Lower lobe of right lung (tissue), 2 donors: ENCODE results near the gene ALAS1. TPM values are rescaled to one million over a fixed set of nuclear protein-coding genes. Genes with fewer than 3 reads are reported as not detected.

Experiments
- ATAC-seq, 2 donors: fragments of 200-7000 bp; cut with Tn5 transposase; one replicate each; pipeline ENCODE4 v1.9.1; 2020 to 2022; ENCODE audit warnings: mild to moderate bottlenecking in 2 of 2, moderate library complexity in 2 of 2
- DNase-seq: peaks from one replicate; pipeline ENCODE4 v3.0.0-alpha.2; 2020
- H3K27ac ChIP-seq: fragments of 200-600 bp; one replicate; pipeline ENCODE4 v1.8.0; 2022
- H3K27me3 ChIP-seq: fragments of 200-600 bp; one replicate; pipeline ENCODE4 v1.8.0; 2022; ENCODE audit warnings: low read depth
- H3K36me3 ChIP-seq: fragments of 200-600 bp; one replicate; pipeline ENCODE4 v1.8.0; 2022; ENCODE audit warnings: mild to moderate bottlenecking
- H3K4me1 ChIP-seq: fragments of 200-600 bp; one replicate; pipeline ENCODE4 v1.8.0; 2022
- H3K4me3 ChIP-seq: fragments of 200-600 bp; one replicate; pipeline ENCODE4 v1.8.0; 2022; ENCODE audit warnings: mild to moderate bottlenecking
- H3K9me3 ChIP-seq: fragments of 200-600 bp; one replicate; pipeline ENCODE4 v1.8.0; 2022
- intact Hi-C: fragments of 100-400 bp; cut with DNase I; formaldehyde crosslinking; loops from one replicate; pipeline ENCODE4 v1.11.0; 2022
- total RNA-seq: library from RNA; stranded (reverse); fragmentation: NEBNext Ultra II Directional; extraction: Animal tissue kit (Norgen Biotek cat#: 25700); gene quantifications from one replicate; pipeline ENCODE4 v1.2.1, GENCODE V29; 2021
- TF ChIP-seq, protein P1 (sequence below): fragments of 200-600 bp; IDR thresholded peaks from one replicate; pipeline ENCODE4 v1.8.0; 2022; ENCODE audit warnings: antibody characterized with exemption, mild to moderate bottlenecking
- donor health status: DM: no; HTN: yes; CAD: no; lungs with severe emphysema.

ALAS1 gene
- total RNA-seq, 1 donor from 2014 or later = 103 TPM

GRCh38 chr3:52203701-52204100, 5.7 kb downstream of the ALAS1 start:
- Histone ChIP-seq H3K9me3 (no peaks in the 10 kb centered on the region), H3K27ac (no peak overlapping the region), H3K27me3 (no peaks in the 10 kb centered on the region), H3K4me1 (peaks cover 73% of the 10 kb centered on the region), H3K36me3 (peaks cover 92% of the 10 kb centered on the region), H3K4me3 (no peak overlapping the region)
- ATAC-seq (no peak), DNase-seq (no peak)
- intact Hi-C loops = no loop called here
- TF ChIP-seq, protein P1, sequence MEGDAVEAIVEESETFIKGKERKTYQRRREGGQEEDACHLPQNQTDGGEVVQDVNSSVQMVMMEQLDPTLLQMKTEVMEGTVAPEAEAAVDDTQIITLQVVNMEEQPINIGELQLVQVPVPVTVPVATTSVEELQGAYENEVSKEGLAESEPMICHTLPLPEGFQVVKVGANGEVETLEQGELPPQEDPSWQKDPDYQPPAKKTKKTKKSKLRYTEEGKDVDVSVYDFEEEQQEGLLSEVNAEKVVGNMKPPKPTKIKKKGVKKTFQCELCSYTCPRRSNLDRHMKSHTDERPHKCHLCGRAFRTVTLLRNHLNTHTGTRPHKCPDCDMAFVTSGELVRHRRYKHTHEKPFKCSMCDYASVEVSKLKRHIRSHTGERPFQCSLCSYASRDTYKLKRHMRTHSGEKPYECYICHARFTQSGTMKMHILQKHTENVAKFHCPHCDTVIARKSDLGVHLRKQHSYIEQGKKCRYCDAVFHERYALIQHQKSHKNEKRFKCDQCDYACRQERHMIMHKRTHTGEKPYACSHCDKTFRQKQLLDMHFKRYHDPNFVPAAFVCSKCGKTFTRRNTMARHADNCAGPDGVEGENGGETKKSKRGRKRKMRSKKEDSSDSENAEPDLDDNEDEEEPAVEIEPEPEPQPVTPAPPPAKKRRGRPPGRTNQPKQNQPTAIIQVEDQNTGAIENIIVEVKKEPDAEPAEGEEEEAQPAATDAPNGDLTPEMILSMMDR = no peak

- peaks cover 65% of the 10 kb centered on the region for H3K4me1 ChIP-seq
- no peak overlapping the region for H3K27ac ChIP-seq
- peaks cover 96% of the 10 kb centered on the region for H3K36me3 ChIP-seq
- H3K27me3 ChIP-seq = no peaks in the 10 kb centered on the region
- intact Hi-C loops = no loop called here
- DNase-seq (no peak), ATAC-seq (peak in 1 of 2 donors; percentile 27)
- no peak overlapping the region for H3K4me3 ChIP-seq
- H3K9me3 ChIP-seq = no peaks in the 10 kb centered on the region
- TF ChIP-seq, protein P1 = no peak
Observed at GRCh38 chr3:52204337-52205073, 6.5 kb downstream of the ALAS1 start.

DNA sequence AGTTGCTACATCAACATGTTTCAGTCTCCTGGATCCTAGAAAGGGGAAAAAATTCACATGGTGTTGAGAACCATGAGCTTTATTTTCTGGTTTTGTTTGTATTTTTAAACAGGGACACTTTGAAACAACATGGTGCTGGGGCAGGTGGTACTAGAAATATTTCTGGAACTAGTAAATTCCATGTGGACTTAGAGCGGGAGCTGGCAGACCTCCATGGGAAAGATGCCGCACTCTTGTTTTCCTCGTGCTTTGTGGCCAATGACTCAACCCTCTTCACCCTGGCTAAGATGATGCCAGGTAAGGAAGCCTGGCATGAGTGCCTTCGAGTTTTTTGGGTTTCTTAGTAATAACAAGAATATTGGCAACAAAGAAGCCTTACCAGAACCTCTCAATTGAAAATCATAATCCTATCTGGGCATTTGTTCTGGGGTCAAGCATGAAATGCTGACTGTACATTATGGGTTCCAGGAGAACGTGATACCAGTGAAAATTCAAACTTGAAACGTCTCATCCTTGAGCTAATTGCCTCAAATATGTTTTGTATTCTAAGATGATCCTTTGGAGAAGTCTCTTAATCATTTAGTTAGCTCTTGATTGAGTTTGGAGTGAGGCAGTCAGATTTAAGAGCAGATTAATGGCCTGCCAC, 7.9 kb downstream of the ALAS1 start:
- no peaks in the 10 kb centered on the region for H3K27me3 ChIP-seq
- peaks cover 96% of the 10 kb centered on the region for H3K36me3 ChIP-seq
- ATAC-seq (peak in 1 of 2 donors; percentile 60), DNase-seq (no peak)
- H3K9me3 ChIP-seq = no peaks in the 10 kb centered on the region
- H3K4me1 ChIP-seq = peaks cover 63% of the 10 kb centered on the region
- H3K27ac ChIP-seq = no peak overlapping the region
- TF ChIP-seq, protein P1 = no peak
- intact Hi-C loops = no loop called here
- no peak overlapping the region for H3K4me3 ChIP-seq

DNA sequence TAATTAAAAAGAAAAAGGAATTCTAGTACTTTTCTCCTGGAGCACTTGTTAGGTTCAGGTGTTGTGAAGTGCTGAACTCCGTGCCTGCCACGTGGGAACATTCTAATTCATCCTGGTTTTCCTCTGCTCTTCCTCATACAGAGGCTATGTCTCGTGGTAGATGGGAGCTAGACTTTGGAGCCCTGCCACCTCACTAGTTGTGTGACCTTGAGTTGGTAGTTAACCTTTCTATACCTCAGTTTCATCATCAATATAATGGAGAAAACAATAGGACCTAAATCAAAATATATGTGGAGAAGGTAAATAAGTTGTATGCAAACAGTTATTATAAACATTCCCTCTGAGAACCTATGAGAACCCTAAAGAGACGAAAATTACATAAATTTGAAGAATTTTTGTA, 10.6 kb downstream of the ALAS1 start:
- Histone ChIP-seq H3K27me3 (no peaks in the 10 kb centered on the region), H3K4me1 (peaks cover 41% of the 10 kb centered on the region), H3K27ac (no peak overlapping the region), H3K36me3 (peaks cover 100% of the 10 kb centered on the region), H3K4me3 (no peak overlapping the region), H3K9me3 (no peaks in the 10 kb centered on the region)
- ATAC-seq (no peak), DNase-seq (no peak)
- intact Hi-C loops = no loop called here
- TF ChIP-seq, protein P1 = no peak

GRCh38 chr3:52210037-52210436, 12.1 kb downstream of the ALAS1 start:
- Histone ChIP-seq H3K36me3 (peaks cover 100% of the 10 kb centered on the region), H3K27ac (peak overlapping the region; percentile 67), H3K9me3 (no peaks in the 10 kb centered on the region), H3K4me1 (peaks cover 28% of the 10 kb centered on the region), H3K27me3 (no peaks in the 10 kb centered on the region), H3K4me3 (no peak overlapping the region)
- ATAC-seq = no peak
- intact Hi-C loops = no loop called here
- DNase-seq = no peak
- TF ChIP-seq, protein P1 = no peak
